HG02759 (cell line): ENCODE data around the gene PFDN1.
"Not testable (repeated sequence)": the region's sequence is repeated elsewhere in the genome, so short reads cannot be mapped to it uniquely, and the experiment has no call there.

Source experiments
- ATAC-seq: cut with Tn5 transposase; IDR thresholded peaks from one replicate; pipeline ENCODE4 v1.9.1; 2021; ENCODE audit warnings: mild to moderate bottlenecking, moderate library complexity; ENCODE audit not compliant: unreplicated experiment

Gene PFDN1

GRCh38 chr5:140217299-140218026 is 85.4 kb downstream of the PFDN1 start:
- no peak for ATAC-seq

- no peak for ATAC-seq
Observed at GRCh38 chr5:140216478-140217074, 86.3 kb downstream of the PFDN1 start.

- no peak for ATAC-seq
Observed at GRCh38 chr5:140215276-140215675, 87.6 kb downstream of the PFDN1 start.

GRCh38 chr5:140214831-140215230 is 88.1 kb downstream of the PFDN1 start:
- no peak for ATAC-seq

- ATAC-seq: peak; percentile 65
Observed at GRCh38 chr5:140213370-140213983, 89.4 kb downstream of the PFDN1 start.

- no peak for ATAC-seq
Observed at GRCh38 chr5:140208065-140208464, 94.8 kb downstream of the PFDN1 start.

- ATAC-seq: peak; percentile 83
Observed at GRCh38 chr5:140207250-140207964, 95.5 kb downstream of the PFDN1 start.

- no peak for ATAC-seq
Observed at GRCh38 chr5:140205952-140206351, 96.9 kb downstream of the PFDN1 start.

GRCh38 chr5:140205216-140205615 is 97.7 kb downstream of the PFDN1 start:
- no peak for ATAC-seq

- ATAC-seq: no peak
Observed at GRCh38 chr5:140202610-140203009, 100.3 kb downstream of the PFDN1 start.

- no peak for ATAC-seq
Observed at GRCh38 chr5:140202078-140202477, 100.8 kb downstream of the PFDN1 start.

GRCh38 chr5:140198915-140199314 is 104.0 kb downstream of the PFDN1 start:
- not testable (repeated sequence) for ATAC-seq

GRCh38 chr5:140197023-140197422 is 105.9 kb downstream of the PFDN1 start:
- ATAC-seq: no peak

GRCh38 chr5:140196115-140196814 is 106.6 kb downstream of the PFDN1 start:
- no peak for ATAC-seq
